Stimulated activated CD4-positive, alpha-beta T cell treated with anti-CD3 and anti-CD28 coated beads, Interleukin-2, amount 100 ng/mL, for 24 hours (primary cell): ENCODE data around the gene WDR82.

Experiments used
- DNase-seq, 2 donors: peaks; one replicate each; pipeline ENCODE4 v3.0.0-alpha.2; 2020

The WDR82 gene

DNA sequence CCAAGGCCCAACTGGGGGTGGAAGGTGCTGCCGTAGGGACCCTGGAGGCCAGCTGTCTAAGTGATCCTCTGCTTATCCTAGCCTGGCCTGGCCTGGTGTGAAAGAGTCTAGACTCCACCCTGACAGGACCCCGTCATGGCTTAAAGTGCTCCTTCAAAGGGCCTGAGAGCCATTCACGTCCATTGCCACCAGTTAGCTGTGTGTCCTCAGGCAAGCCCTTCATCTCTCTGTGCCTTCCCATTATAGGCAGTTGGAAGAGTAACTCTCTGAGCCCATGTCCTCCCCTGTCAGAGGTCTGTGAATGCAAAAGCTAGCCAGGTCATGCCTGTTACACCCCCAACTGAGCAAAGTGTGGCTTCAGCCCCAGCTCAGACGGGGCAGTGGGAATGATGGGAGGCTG is 28.5 kb upstream of the WDR82 start:
- no peak for DNase-seq

GRCh38 chr3:52305926-52306325 is 27.5 kb upstream of the WDR82 start:
- no peak for DNase-seq

DNA sequence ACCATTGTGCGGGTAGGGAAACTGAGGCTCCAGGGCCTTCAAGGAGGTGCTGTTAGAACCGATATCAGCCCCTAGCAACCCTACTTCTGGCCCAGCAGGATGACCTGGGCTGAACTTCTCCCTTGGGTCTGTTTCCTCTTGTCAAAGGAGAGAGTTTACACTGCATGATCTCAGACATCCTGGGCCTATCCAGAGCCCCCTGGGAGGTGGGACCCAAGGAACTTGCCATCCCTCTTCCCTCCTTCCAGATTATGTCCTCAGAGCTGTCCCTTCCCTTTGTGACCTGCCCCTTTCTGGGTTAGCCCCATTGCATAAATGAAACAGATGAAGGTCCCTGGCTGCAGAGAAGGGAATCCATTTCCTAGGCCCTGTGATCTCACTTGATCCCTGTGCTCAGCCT is 25.4 kb upstream of the WDR82 start:
- DNase-seq, result no peak

GRCh38 chr3:52302426-52303145 is 24.1 kb upstream of the WDR82 start:
- no peak for DNase-seq

GRCh38 chr3:52299879-52300611 is 21.6 kb upstream of the WDR82 start:
- no peak for DNase-seq

GRCh38 chr3:52299247-52299878 is 20.9 kb upstream of the WDR82 start:
- DNase-seq, result no peak

- no peak for DNase-seq
These were observed 20.0 kb upstream of the WDR82 start for GRCh38 chr3:52298149-52299098.

- no peak for DNase-seq
These were observed 19.0 kb upstream of the WDR82 start for GRCh38 chr3:52297242-52298148.

DNA sequence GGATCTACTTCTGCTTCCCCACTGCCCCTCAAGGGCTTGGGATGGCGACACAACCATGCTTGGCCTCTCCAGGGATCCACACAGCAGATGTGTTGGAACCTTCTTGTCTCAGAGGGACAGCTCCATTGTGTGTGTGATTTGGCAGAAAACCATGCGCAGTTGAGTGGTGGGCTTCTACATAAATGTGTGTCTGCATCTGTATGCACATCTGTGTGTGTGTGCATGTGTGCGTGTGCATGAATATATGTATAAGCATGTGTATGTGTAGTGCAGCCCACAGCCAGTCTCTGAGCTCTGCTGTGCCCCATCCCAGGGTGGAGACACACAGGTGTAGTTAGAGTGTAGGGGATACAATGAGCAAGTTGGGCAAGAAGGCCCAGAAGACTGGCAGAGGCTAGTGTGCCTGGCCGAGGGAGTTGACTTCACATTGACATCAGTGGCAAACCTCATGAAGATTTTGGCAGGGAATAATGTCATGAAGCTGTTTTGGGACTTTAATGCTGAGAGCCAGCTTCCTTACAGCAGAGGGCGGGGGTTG is 17.3 kb upstream of the WDR82 start:
- no peak for DNase-seq

- no peak for DNase-seq
These were observed 16.1 kb upstream of the WDR82 start for GRCh38 chr3:52294320-52295150.

GRCh38 chr3:52293491-52294319 is 15.3 kb upstream of the WDR82 start:
- DNase-seq, result no peak

DNA sequence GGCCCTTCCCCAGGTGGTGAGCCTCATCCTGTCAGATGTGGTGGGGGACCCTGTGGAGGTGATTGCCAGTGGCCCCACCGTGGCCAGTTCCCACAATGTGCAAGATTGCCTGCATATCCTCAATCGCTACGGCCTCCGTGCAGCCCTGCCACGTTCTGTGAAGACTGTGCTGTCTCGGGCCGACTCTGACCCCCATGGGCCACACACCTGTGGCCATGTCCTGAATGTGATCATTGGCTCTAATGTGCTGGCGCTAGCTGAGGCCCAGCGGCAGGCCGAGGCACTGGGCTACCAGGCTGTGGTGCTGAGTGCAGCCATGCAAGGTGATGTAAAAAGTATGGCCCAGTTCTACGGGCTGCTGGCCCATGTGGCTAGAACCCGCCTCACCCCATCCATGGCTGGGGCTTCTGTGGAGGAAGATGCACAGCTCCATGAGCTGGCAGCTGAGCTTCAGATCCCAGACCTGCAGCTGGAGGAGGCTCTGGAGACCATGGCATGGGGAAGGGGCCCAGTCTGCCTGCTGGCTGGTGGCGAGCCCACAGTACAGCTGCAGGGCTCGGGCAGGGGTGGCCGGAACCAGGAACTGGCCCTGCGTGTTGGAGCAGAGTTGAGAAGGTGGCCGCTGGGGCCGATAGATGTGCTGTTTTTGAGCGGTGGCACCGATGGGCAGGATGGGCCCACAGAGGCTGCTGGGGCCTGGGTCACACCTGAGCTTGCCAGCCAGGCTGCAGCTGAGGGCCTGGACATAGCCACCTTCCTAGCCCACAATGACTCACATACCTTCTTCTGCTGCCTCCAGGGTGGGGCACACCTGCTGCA is 14.0 kb upstream of the WDR82 start:
- no peak for DNase-seq

DNA sequence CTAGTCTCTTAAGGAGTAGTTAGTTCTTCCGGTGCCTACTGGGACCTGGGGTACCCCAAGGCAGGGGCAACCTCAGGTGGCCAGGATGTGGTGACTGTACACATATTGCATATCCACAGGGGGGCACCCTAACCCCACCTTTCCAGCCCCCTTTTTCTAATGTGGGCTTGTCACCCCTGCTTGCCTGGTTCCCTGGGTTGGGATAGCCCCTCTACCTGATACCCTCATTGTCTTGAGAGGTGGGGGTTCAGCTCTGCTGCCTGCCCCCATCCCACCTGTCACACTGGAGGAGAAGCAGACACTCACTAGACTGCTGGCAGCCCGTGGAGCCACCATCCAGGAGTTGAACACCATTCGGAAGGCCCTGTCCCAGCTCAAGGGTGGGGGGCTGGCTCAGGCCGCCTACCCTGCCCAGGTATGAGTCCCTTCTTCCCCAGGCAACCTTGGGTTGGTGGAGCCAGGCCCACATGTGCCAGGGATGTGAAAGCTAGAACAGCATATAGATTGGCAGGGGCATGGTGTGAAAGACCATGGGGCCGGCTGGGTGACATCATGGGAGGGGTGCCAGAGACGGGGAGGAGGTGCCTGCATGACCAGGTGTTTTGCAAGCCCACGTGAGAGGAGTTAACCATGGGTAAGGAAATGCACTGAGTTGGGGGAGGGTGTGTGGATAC is 13.2 kb upstream of the WDR82 start:
- DNase-seq, result peak; percentile 38 to 48

GRCh38 chr3:52290596-52291507 is 12.4 kb upstream of the WDR82 start:
- DNase-seq, result no peak

DNA sequence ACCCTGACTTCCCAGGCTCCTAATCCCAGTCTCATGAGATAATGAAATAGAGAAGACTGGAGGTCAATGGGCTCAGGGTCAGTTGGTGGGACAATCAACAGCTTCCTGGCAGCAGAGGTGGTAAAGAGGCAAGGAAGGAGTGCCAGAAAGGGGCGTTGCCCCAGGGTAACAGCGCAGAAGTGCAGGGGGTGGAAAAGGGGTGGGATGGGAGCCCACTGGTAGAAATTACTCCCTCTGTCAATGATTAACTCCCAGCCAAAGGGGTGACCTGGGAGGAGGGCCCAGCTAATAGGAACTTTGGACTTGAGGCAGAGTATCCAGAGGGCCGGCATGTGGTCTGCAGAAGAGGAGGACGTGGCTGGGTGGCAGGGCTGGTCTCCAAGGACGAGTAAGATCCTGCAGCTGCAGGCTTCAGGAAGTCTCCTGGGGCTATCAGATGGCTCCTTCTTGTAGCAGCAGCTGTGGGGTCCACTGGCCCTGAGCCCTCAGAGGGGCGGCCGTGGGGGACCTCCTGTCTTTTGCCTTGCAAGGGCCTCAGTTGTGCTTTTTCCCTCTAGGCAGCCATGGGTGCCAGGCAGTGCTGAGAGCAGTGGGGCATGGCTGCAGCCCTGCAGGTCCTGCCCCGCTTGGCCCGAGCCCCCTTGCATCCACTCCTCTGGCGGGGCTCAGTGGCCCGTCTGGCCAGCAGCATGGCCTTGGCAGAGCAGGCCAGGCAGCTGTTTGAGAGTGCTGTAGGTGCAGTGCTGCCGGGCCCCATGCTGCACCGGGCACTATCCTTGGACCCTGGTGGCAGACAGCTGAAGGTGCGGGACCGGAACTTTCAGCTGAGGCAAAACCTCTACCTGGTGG is 11.5 kb upstream of the WDR82 start:
- DNase-seq, result no peak

- no peak for DNase-seq
These were observed 10.9 kb upstream of the WDR82 start for GRCh38 chr3:52289338-52289746.
